Sigmoid colon (tissue), 4 donors: Measurements from ENCODE around the gene PDE1A.

Experiments
- CTCF ChIP-seq, 4 experiments: fragments of 450-650 bp in 3 of 4; fragments of 200-600 bp in 1 of 4; IDR thresholded peaks; one replicate each; pipeline ENCODE4 v1.5.1; 2016 to 2019; ENCODE audit warnings: antibody characterized with exemption in 4 of 4, mild to moderate bottlenecking in 3 of 4, moderate library complexity in 2 of 4
- EP300 ChIP-seq, 4 donors: sonication (generic); formaldehyde crosslinking; IDR thresholded peaks; one replicate each; pipeline ENCODE4 v1.6.1; 2017; ENCODE audit warnings: antibody characterized with exemption in 4 of 4
- POLR2A ChIP-seq, 2 donors: fragments of 450-650 bp; IDR thresholded peaks; one replicate each; pipeline ENCODE4 v1.6.1; 2016; ENCODE audit warnings: antibody characterized with exemption in 2 of 2, mild to moderate bottlenecking in 2 of 2, moderate library complexity in 2 of 2
- POLR2AphosphoS5 ChIP-seq, 4 donors: sonication (generic); formaldehyde crosslinking; IDR thresholded peaks; one replicate each; pipeline ENCODE4 v1.6.1; 2017; ENCODE audit warnings: antibody characterized with exemption in 4 of 4

- no peak for TF ChIP-seq POLR2AphosphoS5 (IDR thresholded peaks at IDR 0.05)
- TF ChIP-seq POLR2A (IDR thresholded peaks at IDR 0.05) = no peak
- no peak for TF ChIP-seq CTCF (IDR thresholded peaks at IDR 0.05)
- TF ChIP-seq EP300 (IDR thresholded peaks at IDR 0.05) = no peak
These were observed 135.5 kb downstream of the PDE1A start for GRCh38 chr2:182291296-182291695.
